Measurements from ENCODE around the gene SMARCAL1. TPM values are rescaled to one million over a fixed set of nuclear protein-coding genes. Genes with fewer than 3 reads are reported as not detected.

Gene SMARCAL1
- total RNA-seq, 2 donors from 2014 or later, result 9.9 to 27.7 TPM

DNA sequence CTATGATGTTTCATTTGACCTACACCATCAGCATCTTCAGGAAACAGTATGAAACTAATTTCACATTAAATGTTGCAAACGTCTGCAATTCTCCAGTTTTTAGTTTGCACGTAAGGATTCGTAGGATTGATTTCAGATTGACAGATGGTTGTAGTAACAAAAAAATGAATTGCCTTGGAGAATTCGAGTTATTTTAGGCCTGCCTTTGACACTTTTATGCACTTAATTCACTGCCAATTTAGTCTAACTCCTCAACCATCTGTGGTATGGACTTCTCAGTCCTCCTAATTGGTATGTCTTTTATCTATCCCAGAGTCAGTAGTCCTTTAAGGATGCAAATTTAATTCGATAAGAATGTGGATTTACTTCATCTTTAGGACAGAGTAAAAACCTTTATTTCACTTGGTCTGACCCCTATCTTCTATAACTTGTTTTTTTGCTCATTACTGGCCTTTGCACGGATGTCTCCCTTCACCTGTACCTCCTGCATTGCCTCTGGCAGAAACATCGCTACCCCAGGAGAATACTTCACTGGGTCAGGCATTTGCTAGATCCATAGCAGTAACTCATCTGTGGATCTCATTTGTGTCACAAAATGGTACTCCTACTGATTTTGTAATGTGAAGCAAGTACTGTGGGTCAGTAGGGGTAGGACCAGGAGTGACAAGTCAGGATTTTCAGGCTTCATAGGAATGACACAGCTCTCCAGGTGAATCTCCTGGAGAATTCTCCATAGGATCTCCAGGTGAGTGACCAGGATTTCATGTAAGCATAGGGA, 90.3 kb downstream of the SMARCAL1 start:
- Histone ChIP-seq H3K36me3 (replicated peaks in 1 of 2; ENCODE audit: insufficient read depth in 1 of 2, low read depth in 2 of 2) (peaks cover 0 to 23% of the 10 kb centered on the region in 2 donors), H3K4me3 (no peak overlapping the region), H3K27me3 (no peaks in the 10 kb centered on the region), H3K9me3 (no peaks in the 10 kb centered on the region), H3K4me1 (peaks cover 31% of the 10 kb centered on the region), H3K27ac (no peak overlapping the region)
- ATAC-seq (no peak), DNase-seq (no peak)
- intact Hi-C loops (cut with DNase I), result no loop called here
- TF ChIP-seq, protein P1, sequence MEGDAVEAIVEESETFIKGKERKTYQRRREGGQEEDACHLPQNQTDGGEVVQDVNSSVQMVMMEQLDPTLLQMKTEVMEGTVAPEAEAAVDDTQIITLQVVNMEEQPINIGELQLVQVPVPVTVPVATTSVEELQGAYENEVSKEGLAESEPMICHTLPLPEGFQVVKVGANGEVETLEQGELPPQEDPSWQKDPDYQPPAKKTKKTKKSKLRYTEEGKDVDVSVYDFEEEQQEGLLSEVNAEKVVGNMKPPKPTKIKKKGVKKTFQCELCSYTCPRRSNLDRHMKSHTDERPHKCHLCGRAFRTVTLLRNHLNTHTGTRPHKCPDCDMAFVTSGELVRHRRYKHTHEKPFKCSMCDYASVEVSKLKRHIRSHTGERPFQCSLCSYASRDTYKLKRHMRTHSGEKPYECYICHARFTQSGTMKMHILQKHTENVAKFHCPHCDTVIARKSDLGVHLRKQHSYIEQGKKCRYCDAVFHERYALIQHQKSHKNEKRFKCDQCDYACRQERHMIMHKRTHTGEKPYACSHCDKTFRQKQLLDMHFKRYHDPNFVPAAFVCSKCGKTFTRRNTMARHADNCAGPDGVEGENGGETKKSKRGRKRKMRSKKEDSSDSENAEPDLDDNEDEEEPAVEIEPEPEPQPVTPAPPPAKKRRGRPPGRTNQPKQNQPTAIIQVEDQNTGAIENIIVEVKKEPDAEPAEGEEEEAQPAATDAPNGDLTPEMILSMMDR (IDR thresholded peaks at IDR 0.05), result no peak
- TF ChIP-seq POLR2A (IDR thresholded peaks at IDR 0.05), result peak in 1 of 3 donors; percentile 4
- WGBS, 2 donors, result 66 to 77% methylated on average over 7 of the region's 7 CpGs

DNA sequence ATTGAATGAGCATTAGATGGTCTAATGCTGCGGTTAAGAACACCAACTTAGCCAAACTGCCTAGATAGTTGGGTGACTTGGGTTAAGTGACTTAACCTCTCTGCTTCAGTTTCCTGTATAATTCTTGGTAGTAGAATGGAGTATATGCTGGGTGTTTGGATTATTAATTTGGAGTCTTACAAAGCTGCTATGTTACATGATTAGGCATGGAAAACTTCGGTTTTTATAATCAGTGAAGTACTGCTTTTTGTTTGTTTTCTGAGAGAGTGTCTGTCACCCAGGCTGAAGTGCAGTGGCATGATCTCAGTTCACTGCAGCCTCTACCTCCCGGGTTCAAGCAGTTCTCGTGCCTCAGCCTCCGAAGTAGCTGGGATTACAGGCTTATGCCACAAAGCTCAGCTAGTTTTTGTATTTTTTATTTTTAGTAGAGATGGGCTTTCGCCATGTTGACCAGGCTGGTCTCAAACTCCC, 90.9 kb downstream of the SMARCAL1 start:
- DNase-seq (no peak), ATAC-seq (no peak)
- H3K4me1 ChIP-seq, result peaks cover 24% of the 10 kb centered on the region
- intact Hi-C loops (cut with DNase I), result no loop called here
- WGBS, 2 donors, result 82% methylated on average over 6 of the region's 6 CpGs
- no peaks in the 10 kb centered on the region for H3K9me3 ChIP-seq
- peak in 1 of 3 donors; percentile 1 for TF ChIP-seq POLR2A (IDR thresholded peaks at IDR 0.05)
- TF ChIP-seq, protein P1 (IDR thresholded peaks at IDR 0.05), result no peak
- H3K36me3 ChIP-seq (replicated peaks in 1 of 2; ENCODE audit: insufficient read depth in 1 of 2, low read depth in 2 of 2), result peaks cover 0 to 23% of the 10 kb centered on the region in 2 donors
- no peaks in the 10 kb centered on the region for H3K27me3 ChIP-seq
- no peak overlapping the region for H3K4me3 ChIP-seq
- no peak overlapping the region for H3K27ac ChIP-seq

DNA sequence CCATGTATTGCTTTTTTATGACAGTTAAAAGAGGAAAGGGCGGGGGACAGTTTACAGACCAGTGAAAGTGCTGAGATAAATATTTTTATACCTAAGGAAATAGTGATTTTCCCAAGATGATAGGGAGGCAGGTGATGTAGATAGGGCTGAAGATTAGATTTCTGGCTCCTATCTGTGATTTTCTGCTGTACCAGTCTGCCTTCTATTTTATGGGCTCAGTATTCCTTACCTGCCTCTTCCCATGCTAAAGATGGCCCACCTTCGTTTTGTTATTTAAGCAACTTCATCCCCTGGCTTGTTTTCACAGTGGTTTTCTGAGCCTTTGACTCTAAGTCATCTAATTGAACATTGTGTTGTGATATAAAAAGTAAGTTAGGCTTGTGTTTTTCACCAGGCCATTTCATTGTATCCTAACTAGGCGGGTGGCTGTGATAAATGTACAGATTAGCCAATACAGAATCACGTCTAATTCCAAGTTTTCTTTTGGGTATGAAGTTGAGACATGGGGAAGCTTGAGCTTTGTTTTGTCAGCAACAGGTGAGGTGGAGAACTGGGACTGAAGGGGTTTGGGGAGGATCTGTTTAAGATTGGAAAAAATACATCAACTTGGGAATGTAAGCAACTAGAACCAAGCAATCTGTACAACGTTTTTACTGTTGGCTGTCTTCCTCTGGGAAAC, 91.6 kb downstream of the SMARCAL1 start:
- WGBS, 2 donors, result 59 to 61% methylated on average over 5 of the region's 5 CpGs
- DNase-seq, result no peak
- no peak for ATAC-seq
- no peak overlapping the region for H3K4me3 ChIP-seq
- peaks cover 0 to 23% of the 10 kb centered on the region in 2 donors for H3K36me3 ChIP-seq (replicated peaks in 1 of 2; ENCODE audit: insufficient read depth in 1 of 2, low read depth in 2 of 2)
- intact Hi-C loops (cut with DNase I), result no loop called here
- H3K4me1 ChIP-seq, result peaks cover 24% of the 10 kb centered on the region
- TF ChIP-seq, protein P1 (IDR thresholded peaks at IDR 0.05), result no peak
- TF ChIP-seq POLR2A (IDR thresholded peaks at IDR 0.05), result no peak
- no peak overlapping the region for H3K27ac ChIP-seq
- no peaks in the 10 kb centered on the region for H3K27me3 ChIP-seq
- H3K9me3 ChIP-seq, result no peaks in the 10 kb centered on the region

DNA sequence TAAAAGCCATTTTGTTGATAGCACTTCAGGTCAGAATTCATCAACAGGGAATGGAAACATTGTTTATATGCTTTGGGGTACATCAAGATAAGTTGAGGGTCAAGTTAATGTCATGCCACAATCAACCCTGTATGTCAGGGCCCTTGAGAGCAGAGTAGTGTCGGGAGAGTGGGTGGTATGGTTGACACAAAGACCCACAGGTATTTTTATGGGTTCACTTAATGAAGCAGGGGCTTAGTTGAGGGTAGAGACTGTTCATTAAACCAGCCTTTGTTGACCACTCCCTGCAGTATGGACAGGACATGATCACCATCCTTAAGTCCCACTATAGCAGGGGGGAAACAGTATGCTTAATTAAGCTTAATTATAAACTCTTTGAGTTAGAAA, 92.1 kb downstream of the SMARCAL1 start:
- Histone ChIP-seq H3K27ac (no peak overlapping the region), H3K27me3 (no peaks in the 10 kb centered on the region), H3K36me3 (replicated peaks in 1 of 2; ENCODE audit: insufficient read depth in 1 of 2, low read depth in 2 of 2) (peaks cover 0 to 23% of the 10 kb centered on the region in 2 donors), H3K4me1 (peaks cover 24% of the 10 kb centered on the region), H3K9me3 (no peaks in the 10 kb centered on the region), H3K4me3 (no peak overlapping the region)
- TF ChIP-seq POLR2A (IDR thresholded peaks at IDR 0.05), result no peak
- TF ChIP-seq, protein P1 (IDR thresholded peaks at IDR 0.05), result no peak
- intact Hi-C loops (cut with DNase I), result no loop called here
- 75 to 88% methylated on average over 1 of the region's 1 CpG for WGBS, 2 donors
- DNase-seq (no peak), ATAC-seq (no peak)
